SK-N-SH treated with all-trans-retinoic acid at 6 μM for 48 hours (cell line): ENCODE measurements around the gene CDC42SE2.

Experiments used
- ARNTL ChIP-seq: fragments of 450-650 bp; formaldehyde crosslinking; IDR thresholded peaks from 2 replicates; pipeline ENCODE4 v1.5.0; 2020; ENCODE audit warnings: low read depth, mild to moderate bottlenecking, moderate library complexity, borderline replicate concordance
- CREB5 ChIP-seq: fragments of 250-450 bp; sonication (Bioruptor Pico); IDR thresholded peaks from 2 replicates; pipeline ENCODE4 v1.5.1; 2020; ENCODE audit warnings: low read depth, mild to moderate bottlenecking, moderate library complexity
- CSDC2 ChIP-seq: fragments of 250-450 bp; sonication (Bioruptor Pico); IDR thresholded peaks from 2 replicates; pipeline ENCODE4 v1.5.0; 2020; ENCODE audit warnings: mild to moderate bottlenecking, moderate library complexity
- ESRRG ChIP-seq: fragments of 250-450 bp; sonication (Bioruptor Pico); IDR thresholded peaks from 2 replicates; pipeline ENCODE4 v1.6.1; 2021; ENCODE audit warnings: mild to moderate bottlenecking
- GLIS3 ChIP-seq: fragments of 250-450 bp; sonication (Bioruptor Pico); IDR thresholded peaks from 2 replicates; pipeline ENCODE4 v1.5.0; 2020; ENCODE audit warnings: mild to moderate bottlenecking, moderate library complexity
- PATZ1 ChIP-seq: fragments of 250-450 bp; sonication (Bioruptor Pico); IDR thresholded peaks from 2 replicates; pipeline ENCODE4 v1.8.0; 2020; ENCODE audit warnings: mild to moderate bottlenecking, moderate library complexity, borderline replicate concordance
- POU6F1 ChIP-seq: fragments of 250-450 bp; sonication (Bioruptor Pico); IDR thresholded peaks from 2 replicates; pipeline ENCODE4 v1.8.0; 2021; ENCODE audit warnings: low read depth, mild to moderate bottlenecking, moderate library complexity, borderline replicate concordance
- TSHZ2 ChIP-seq: fragments of 250-450 bp; sonication (Bioruptor Pico); IDR thresholded peaks from 2 replicates; pipeline ENCODE4 v1.5.0; 2020; ENCODE audit warnings: mild to moderate bottlenecking, moderate library complexity
- ZC3H10 ChIP-seq: fragments of 250-450 bp; sonication (Bioruptor Pico); IDR thresholded peaks from 2 replicates; pipeline ENCODE4 v1.5.1; 2021; ENCODE audit warnings: mild to moderate bottlenecking, moderate library complexity
- ZFP3 ChIP-seq: fragments of 250-450 bp; sonication (Bioruptor Pico); IDR thresholded peaks from 2 replicates; pipeline ENCODE4 v1.5.0; 2020; ENCODE audit warnings: mild to moderate bottlenecking, moderate library complexity
- ZFP30 ChIP-seq: fragments of 450-650 bp; formaldehyde crosslinking; IDR thresholded peaks from 2 replicates; pipeline ENCODE4 v1.5.0; 2022; ENCODE audit warnings: mild to moderate bottlenecking, moderate library complexity
- ZNF565 ChIP-seq: fragments of 450-650 bp; formaldehyde crosslinking; conservative IDR thresholded peaks from 2 replicates; pipeline ENCODE4 v1.5.0; 2020; ENCODE audit warnings: low read depth, mild to moderate bottlenecking, moderate library complexity
- ZNF70 ChIP-seq: fragments of 450-650 bp; formaldehyde crosslinking; IDR thresholded peaks from 2 replicates; pipeline ENCODE4 v1.5.0; 2020; ENCODE audit warnings: mild to moderate bottlenecking, moderate library complexity

GRCh38 chr5:131386779-131387178 lies 122.9 kb downstream of the CDC42SE2 start:
- no peak for TF ChIP-seq ZNF565
- TF ChIP-seq ZFP3 (CRISPR knock-in tag), result no peak
- TF ChIP-seq CREB5 (CRISPR knock-in tag), result no peak
- TF ChIP-seq PATZ1 (CRISPR knock-in tag), result no peak
- TF ChIP-seq ESRRG (CRISPR knock-in tag), result no peak
- no peak for TF ChIP-seq POU6F1 (CRISPR knock-in tag)
- no peak for TF ChIP-seq ZNF70
- TF ChIP-seq ZFP30 (CRISPR knock-in tag), result no peak
- TF ChIP-seq CSDC2 (CRISPR knock-in tag), result no peak
- TF ChIP-seq TSHZ2 (CRISPR knock-in tag), result no peak
- TF ChIP-seq ZC3H10, result no peak
- TF ChIP-seq GLIS3, result no peak
- no peak for TF ChIP-seq ARNTL
